ENCODE results near the gene KCND2.

- no peak for TF ChIP-seq SIN3A (conservative IDR thresholded peaks at IDR 0.05 in 1 of 2, IDR thresholded peaks at IDR 0.05 in 1 of 2; ENCODE audit: low read depth in 1 of 2, low read length in 2 of 2)
- TF ChIP-seq CTCF (IDR thresholded peaks at IDR 0.05; ENCODE audit: control extremely low read depth in 1 of 3, insufficient read depth in 1 of 3, low read depth in 1 of 3, low read length in 3 of 3) = no peak
- TF ChIP-seq POLR2AphosphoS5 (IDR thresholded peaks at IDR 0.05; ENCODE audit: low read depth, low read length) = no peak
- no peak for TF ChIP-seq BACH1 (IDR thresholded peaks at IDR 0.05; ENCODE audit: low read length)
Measured at GRCh38 chr7:120588416-120588815, 315.4 kb downstream of the KCND2 start.
